Measurements from ENCODE around the gene MAST4.
A peak's percentile ranks its signal among the peaks of the same experiment; 100 is the strongest.

The MAST4 gene

DNA sequence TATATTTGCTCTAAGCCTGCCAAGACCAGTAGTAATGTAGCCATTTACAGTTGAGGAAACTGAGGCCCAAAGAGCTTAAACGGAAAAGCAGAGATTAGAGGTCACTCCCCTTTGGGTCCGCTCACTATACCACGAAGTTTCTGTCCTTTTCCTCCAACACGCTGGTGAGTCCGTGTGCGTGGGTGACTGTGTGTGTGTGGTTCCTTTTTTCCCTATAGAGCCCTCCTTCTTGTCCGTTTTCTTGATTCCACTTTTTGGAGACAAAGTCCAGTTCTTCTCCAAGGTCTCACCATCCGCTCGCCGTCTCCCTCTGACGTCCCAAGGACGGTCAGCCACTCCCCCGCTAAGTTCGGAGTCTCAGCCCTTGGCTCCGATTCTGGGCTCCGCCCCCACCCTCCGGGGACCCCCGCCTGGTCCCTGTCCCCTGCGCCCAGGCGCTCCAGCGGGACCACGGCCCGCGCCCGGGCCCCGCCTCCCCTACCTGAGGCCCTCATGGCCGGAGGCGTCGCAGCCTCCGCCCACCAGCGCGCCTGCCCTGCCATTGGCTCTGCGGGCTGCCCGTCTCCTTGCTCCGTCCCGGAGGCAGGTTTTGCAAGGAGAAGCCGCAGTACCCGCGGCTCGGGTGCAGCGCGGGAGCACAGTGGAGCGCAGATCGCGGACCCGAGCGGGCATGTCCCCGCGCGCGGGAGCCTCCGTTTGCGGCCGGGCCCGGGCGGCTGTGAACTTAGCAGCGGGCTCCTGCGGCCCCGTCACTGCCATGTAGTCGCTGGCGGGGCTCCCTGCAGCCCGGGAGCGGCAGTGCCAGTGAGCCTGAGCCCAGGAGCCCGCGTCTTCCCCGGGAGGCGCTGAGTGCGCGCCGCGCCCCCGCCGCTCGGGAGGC is at the start of gene MAST4:
MAST4 (plus strand) TSS at position 638 of the 880 bp plus-strand sequence. CDS start 263 bp downstream, outside the sequence.
- DNase-seq (ENCODE audit: low spot score), result peak; percentile 96

GRCh38 chr5:66546541-66546940 is 49.7 kb upstream of the MAST4 start:
- no peak for DNase-seq (ENCODE audit: low spot score)

DNA sequence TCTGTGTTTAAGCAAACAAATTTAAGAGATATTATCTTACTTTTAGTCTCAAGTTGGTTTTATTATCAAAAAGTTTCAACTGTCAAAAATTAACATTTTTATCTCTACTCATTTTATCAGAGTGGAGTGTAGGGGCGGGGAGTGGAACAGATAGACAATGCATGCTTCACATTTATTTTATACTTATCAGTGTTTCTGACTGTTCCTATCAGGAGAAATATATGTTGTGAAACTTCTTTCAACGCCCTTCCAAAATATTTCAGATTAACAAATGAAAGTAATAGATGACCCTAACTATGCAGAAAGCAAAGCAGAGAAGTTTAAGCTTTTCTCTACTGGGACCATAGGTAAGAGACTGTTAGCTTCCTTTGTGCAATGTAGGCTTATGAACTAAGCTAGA is 44.9 kb upstream of the MAST4 start:
- DNase-seq (ENCODE audit: low spot score), result no peak

GRCh38 chr5:66551945-66552344 is 44.2 kb upstream of the MAST4 start:
- DNase-seq (ENCODE audit: low spot score), result no peak

GRCh38 chr5:66553368-66553912 is 42.8 kb upstream of the MAST4 start:
- no peak for DNase-seq (ENCODE audit: low spot score)

DNA sequence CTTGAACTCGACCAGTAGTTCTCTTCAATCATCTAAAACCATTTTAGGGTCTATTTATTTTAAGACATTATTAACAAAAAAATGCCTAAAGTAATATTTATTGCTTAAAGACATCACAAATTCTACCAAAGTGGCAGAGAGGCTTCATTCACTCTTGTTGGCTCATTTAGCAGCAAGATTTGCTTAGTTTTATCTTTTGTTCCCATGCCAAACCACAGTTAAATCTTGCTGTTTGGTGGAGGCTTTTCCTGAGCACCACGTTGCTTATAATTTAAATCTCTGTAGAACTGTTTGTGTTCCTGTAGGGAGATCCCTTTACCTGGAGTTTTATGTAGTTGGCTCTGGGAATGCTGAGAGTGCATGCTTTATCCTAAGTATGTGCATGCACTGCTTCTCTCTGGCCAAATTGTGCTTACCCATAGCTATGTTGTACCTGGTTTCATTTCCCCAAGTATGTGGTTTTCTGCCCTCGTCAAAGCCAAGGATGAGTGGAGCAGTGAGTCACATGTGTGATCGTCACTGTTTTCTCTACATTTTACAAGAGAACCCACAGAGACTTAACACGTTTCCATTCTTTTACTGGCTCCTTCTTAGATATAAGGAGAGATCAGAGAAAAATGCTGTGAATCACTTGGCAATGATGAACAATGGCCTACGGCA is 42.1 kb upstream of the MAST4 start:
- DNase-seq (ENCODE audit: low spot score), result no peak

DNA sequence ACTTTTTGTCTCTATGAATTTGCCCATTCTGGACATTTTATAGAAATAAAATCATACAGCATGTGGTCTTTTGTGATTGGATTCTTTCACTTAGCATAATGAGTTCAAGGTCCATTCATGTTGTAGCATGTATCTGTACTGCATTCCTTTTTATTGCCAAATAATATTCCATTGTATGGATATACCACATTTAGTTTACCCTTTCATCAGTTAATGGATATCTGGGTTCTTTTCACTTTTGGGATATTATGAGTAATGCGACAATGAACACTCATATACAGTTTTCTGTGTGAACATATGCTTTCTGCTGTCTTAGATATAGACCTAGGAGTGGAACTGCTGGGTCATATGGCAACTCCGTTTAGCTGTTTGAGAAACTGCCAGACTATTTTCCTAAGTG is 41.3 kb upstream of the MAST4 start:
- DNase-seq (ENCODE audit: low spot score), result no peak

DNA sequence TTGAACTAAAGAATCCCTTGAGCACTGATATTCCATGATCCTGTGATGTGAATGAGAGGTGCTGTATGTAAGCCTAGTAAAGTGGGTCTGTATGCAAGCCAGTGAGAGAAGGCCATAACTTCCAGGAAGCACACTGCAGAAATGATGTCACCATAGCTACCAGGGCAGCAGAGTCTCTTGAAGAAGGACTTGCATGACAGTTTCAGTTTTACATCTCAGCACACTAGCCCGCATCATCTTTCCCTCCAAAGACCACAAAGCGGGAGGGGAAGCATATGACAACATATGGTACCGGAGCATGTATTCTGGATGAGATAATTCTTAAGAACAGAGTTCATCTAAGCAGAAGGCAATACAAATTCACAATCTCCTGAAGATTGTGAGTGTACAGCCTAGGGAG is 37.6 kb upstream of the MAST4 start:
- no peak for DNase-seq (ENCODE audit: low spot score)

DNA sequence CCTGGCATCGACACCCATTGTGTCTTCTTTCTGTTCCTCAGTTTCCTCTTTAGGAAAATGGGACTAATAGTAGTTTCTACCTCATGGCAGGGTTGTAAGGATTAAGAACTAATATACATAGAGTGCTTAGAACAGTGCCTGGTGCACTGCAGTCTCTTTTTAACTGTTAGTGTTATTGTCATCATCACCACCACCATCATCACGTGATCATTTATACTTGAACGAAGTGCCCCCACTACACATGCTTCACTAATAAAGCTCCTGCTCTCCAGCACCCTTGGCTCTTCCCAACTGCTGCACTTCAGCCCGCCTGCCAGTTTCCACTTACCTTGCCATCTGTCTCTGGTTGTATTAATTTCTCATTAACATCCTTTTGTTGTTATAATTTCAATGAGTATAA is 35.8 kb upstream of the MAST4 start:
- DNase-seq (ENCODE audit: low spot score), result no peak

GRCh38 chr5:66561256-66561990 is 34.8 kb upstream of the MAST4 start:
- no peak for DNase-seq (ENCODE audit: low spot score)

DNA sequence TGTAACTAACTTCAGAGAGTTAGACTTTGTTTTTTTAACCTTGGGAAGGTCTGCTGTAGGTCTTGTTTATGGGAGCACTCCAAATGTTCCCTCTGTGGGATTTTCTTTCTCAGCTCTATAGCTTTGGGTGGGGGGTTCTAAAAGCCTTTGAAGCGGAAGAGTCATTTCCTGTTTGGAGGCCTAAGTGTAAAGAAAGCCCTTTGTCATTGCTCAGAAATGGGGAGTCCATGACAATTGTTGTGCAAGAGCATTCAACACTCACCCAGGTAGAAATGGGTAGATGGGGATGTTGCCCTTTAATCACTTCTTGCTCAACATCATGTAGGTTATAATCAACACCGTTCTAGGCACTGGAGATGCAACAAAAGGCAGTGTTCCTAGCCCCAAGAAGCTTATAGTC is 30.3 kb upstream of the MAST4 start:
- no peak for DNase-seq (ENCODE audit: low spot score)

DNA sequence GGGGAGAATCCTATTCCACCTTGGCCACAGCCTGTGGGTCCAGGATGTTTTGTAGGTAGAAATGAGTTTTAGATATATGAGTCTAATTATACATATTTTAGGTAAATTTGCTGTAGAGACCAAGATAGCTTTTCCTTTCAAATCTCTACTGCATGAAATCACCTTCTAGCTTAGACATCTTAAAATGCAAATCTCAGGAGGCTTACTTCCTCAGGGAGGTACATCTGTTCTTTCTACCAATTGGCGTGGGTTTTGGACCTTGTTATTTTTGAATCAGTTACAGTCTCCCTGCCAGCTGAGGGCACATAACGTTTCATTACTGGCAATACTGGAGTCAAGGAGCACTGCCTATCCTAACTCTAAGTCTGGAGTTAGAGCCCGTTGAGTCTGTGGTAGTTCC is 28.7 kb upstream of the MAST4 start:
- DNase-seq (ENCODE audit: low spot score), result no peak

GRCh38 chr5:66570201-66570600 is 26.0 kb upstream of the MAST4 start:
- no peak for DNase-seq (ENCODE audit: low spot score)

DNA sequence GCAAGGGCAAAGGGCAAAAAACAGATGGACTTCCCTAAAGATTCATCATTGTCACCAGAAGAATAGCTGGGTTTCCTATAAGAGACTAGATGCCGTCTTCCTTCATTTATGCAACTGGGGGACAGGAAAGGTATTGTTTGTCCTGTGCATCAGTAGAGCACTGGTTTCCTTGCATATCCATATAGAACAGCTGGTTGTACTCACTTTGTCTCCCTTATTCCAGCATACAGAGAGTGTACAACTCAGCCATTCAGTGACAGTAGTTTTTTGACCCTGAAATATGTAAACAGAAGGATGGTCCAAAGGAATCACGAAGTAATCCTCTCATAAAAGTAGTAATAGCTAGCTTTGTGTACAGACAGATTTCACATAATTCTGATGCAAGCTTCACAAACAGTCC is 22.5 kb upstream of the MAST4 start:
- no peak for DNase-seq (ENCODE audit: low spot score)

GRCh38 chr5:66582499-66583165 is 13.6 kb upstream of the MAST4 start:
- DNase-seq (ENCODE audit: low spot score), result no peak

DNA sequence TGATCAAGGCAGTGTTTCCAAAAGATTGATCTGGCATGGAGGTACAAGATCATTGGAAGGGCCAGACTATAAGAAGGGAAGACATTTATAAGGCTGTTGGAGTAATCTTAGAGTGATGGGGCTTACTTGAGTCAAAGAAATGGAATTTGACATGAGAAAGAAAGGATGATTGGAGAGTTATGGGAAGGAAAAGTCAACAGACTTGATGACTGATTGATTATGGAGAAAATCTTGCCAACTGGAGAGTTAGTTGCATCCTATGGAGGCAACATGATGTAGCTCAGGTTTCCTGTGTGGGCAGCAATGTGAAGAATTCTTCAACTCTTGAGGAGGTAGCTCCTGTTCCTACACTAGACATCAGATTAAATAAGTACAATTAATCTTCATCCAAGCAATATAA is 10.9 kb upstream of the MAST4 start:
- no peak for DNase-seq (ENCODE audit: low spot score)

GRCh38 chr5:66587771-66588170 is 8.4 kb upstream of the MAST4 start:
- DNase-seq (ENCODE audit: low spot score), result no peak

- DNase-seq (ENCODE audit: low spot score), result peak; percentile 28
Measured at GRCh38 chr5:66596636-66597182, 516 bp downstream of the MAST4 start.

- peak; percentile 49 for DNase-seq (ENCODE audit: low spot score)
Measured at GRCh38 chr5:66597183-66597757, 1.1 kb downstream of the MAST4 start.

DNA sequence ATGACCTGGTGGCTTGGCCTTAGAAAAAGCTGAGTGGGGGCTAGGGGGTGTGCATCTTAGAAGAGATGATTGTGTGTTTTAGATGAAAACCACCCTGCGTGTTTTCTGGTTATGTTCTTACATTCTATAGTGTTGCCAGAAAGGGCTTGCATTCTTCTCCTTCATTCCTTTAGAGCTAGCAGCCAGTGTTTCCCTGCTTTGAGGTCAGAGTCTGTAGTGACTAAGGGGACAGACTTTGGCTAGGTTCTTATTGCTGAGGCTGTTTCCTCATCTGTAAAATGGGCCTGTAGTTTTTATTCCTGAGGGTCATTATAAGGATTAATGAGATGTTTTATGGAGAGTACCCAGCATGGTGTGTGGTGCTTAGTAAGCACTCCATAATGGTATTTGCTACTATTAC is 6.4 kb downstream of the MAST4 start:
- no peak for DNase-seq (ENCODE audit: low spot score)

DNA sequence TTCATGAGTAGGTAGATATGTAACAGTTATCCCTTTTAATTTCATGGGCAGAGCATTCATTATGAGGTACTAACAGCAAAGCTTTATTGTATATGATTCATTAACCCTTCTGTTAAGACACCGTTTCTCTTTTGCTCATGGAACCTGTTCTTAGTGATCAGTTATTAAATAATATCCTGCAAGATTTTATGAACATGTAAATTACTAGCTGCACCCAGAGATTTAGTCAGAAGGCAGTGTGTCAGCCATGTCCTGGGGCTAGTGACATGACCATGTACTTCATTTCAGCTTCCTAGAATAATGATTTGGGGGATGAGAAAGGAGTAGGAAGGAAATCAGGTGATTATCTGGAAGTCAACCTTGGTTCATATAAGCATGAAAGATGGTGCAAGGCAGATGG is 7.0 kb downstream of the MAST4 start:
- DNase-seq (ENCODE audit: low spot score), result no peak

Data from HuH-7 (cell line).